Parathyroid adenoma (tissue), 2 donors: ENCODE results near the gene EPB41L4B.

ENCODE experiments used
- H2AFZ ChIP-seq: fragments of 300-600 bp; sonication (generic); one replicate; pipeline ENCODE4 v1.7.0; 2017; ENCODE audit warnings: antibody characterized with exemption, mild to moderate bottlenecking
- H3K27ac ChIP-seq: fragments of 300-600 bp; sonication (generic); one replicate; pipeline ENCODE4 v1.7.0; 2017
- H3K27me3 ChIP-seq: fragments of 300-600 bp; sonication (generic); one replicate; pipeline ENCODE4 v1.7.0; 2017; ENCODE audit warnings: low read length; ENCODE audit not compliant: control insufficient read depth, insufficient read depth
- H3K36me3 ChIP-seq: fragments of 300-600 bp; sonication (generic); one replicate; pipeline ENCODE4 v1.7.0; 2017; ENCODE audit warnings: low read length; ENCODE audit not compliant: control insufficient read depth, insufficient read depth
- H3K4me1 ChIP-seq: fragments of 300-600 bp; sonication (generic); one replicate; pipeline ENCODE4 v1.7.0; 2017; ENCODE audit warnings: control low read depth
- H3K4me2 ChIP-seq: fragments of 300-600 bp; sonication (generic); one replicate; pipeline ENCODE4 v1.7.0; 2017; ENCODE audit warnings: low read length
- H3K4me3 ChIP-seq: fragments of 300-600 bp; sonication (generic); one replicate; pipeline ENCODE4 v1.7.0; 2017; ENCODE audit warnings: low read depth, low read length
- H3K79me2 ChIP-seq: fragments of 300-600 bp; sonication (generic); one replicate; pipeline ENCODE4 v1.7.0; 2017; ENCODE audit warnings: control low read depth
- H3K9ac ChIP-seq: fragments of 300-600 bp; sonication (generic); one replicate; pipeline ENCODE4 v1.7.0; 2017; ENCODE audit warnings: mild to moderate bottlenecking
- H3K9me3 ChIP-seq: fragments of 300-600 bp; sonication (generic); one replicate; pipeline ENCODE4 v1.7.0; 2017; ENCODE audit warnings: low read length; ENCODE audit not compliant: control insufficient read depth
- TF ChIP-seq, protein P1 (sequence below): fragments of 300-600 bp; sonication (generic); IDR thresholded peaks from one replicate; pipeline ENCODE4 v1.7.0; 2017; ENCODE audit warnings: antibody characterized with exemption, mild to moderate bottlenecking
- donor health status: primary hyperparathyroidism.

Gene EPB41L4B

DNA sequence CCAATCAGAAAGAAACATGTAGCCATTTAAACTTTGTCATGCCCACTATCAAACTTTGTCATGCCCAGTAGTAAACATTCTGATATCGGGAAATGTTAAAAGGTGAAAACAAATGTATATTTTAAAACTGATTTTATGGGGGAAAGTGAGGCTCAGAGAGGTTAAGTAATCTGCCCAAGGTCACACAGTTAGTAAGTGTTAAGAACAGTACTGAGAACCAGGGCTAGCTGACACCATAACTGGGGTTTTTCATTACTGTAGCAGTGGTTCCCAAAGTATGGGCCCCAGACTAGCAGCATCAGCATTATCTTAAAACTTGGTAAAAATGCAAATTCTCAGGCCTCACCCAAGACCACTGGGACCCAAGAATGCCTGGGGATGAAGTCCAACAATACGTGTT, 143.9 kb downstream of the EPB41L4B start:
- Histone ChIP-seq H3K79me2 (no peaks in the 10 kb centered on the region), H3K27ac (no peak overlapping the region), H3K4me2 (no peak overlapping the region), H3K9ac (no peak overlapping the region), H3K4me1 (no peaks in the 10 kb centered on the region), H3K9me3 (no peaks in the 10 kb centered on the region), H3K4me3 (no peak overlapping the region), H3K27me3 (no peaks in the 10 kb centered on the region), H2AFZ (no peak overlapping the region), H3K36me3 (no peaks in the 10 kb centered on the region)
- TF ChIP-seq, protein P1, sequence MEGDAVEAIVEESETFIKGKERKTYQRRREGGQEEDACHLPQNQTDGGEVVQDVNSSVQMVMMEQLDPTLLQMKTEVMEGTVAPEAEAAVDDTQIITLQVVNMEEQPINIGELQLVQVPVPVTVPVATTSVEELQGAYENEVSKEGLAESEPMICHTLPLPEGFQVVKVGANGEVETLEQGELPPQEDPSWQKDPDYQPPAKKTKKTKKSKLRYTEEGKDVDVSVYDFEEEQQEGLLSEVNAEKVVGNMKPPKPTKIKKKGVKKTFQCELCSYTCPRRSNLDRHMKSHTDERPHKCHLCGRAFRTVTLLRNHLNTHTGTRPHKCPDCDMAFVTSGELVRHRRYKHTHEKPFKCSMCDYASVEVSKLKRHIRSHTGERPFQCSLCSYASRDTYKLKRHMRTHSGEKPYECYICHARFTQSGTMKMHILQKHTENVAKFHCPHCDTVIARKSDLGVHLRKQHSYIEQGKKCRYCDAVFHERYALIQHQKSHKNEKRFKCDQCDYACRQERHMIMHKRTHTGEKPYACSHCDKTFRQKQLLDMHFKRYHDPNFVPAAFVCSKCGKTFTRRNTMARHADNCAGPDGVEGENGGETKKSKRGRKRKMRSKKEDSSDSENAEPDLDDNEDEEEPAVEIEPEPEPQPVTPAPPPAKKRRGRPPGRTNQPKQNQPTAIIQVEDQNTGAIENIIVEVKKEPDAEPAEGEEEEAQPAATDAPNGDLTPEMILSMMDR, result no peak

DNA sequence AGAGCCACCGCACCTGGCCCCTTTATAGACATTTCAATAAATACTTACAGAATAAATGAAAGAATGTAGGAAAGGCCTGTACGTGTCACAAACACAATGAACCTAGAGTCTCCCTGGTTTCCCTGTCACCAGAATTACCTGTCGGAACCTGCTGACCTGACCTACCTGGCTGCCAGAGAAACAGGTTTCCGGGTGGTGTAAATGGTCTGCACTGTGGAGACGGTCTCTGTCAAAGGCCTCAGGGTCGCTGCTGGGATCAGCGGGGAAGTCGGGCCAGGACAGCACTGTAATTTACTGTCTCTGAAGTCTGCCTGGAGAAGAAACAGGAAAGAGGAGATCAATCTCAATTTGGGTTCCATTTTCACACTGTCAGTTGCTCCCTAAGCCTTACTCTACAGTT, 144.5 kb downstream of the EPB41L4B start:
- H3K79me2 ChIP-seq, result no peaks in the 10 kb centered on the region
- TF ChIP-seq, protein P1, result no peak
- H3K9me3 ChIP-seq, result no peaks in the 10 kb centered on the region
- no peak overlapping the region for H3K27ac ChIP-seq
- H3K4me3 ChIP-seq, result no peak overlapping the region
- H3K36me3 ChIP-seq, result no peaks in the 10 kb centered on the region
- H3K4me2 ChIP-seq, result no peak overlapping the region
- no peaks in the 10 kb centered on the region for H3K4me1 ChIP-seq
- no peak overlapping the region for H2AFZ ChIP-seq
- H3K27me3 ChIP-seq, result no peaks in the 10 kb centered on the region
- H3K9ac ChIP-seq, result no peak overlapping the region

DNA sequence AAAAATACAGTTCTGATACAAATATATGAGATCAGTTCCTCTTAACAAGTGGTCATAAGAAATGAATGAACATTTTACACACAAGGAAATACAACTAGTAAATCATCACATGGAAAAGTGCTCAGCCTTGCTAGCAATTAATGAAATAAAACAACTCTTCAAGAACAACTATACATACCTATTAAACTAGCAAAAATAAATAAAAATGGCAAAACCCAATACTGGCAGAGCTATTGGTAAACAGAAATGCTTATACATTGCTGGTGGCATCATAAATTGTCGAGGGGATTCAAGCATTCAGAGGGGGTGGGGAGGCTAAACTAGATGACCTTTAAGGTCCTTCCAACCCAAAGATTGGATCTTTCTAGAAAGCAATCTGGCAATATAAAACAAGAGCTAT, 147.9 kb downstream of the EPB41L4B start:
- no peak overlapping the region for H2AFZ ChIP-seq
- H3K36me3 ChIP-seq, result no peaks in the 10 kb centered on the region
- no peak overlapping the region for H3K4me2 ChIP-seq
- no peaks in the 10 kb centered on the region for H3K27me3 ChIP-seq
- no peaks in the 10 kb centered on the region for H3K9me3 ChIP-seq
- no peaks in the 10 kb centered on the region for H3K4me1 ChIP-seq
- H3K4me3 ChIP-seq, result no peak overlapping the region
- no peak overlapping the region for H3K27ac ChIP-seq
- H3K9ac ChIP-seq, result no peak overlapping the region
- TF ChIP-seq, protein P1, result no peak
- no peaks in the 10 kb centered on the region for H3K79me2 ChIP-seq

DNA sequence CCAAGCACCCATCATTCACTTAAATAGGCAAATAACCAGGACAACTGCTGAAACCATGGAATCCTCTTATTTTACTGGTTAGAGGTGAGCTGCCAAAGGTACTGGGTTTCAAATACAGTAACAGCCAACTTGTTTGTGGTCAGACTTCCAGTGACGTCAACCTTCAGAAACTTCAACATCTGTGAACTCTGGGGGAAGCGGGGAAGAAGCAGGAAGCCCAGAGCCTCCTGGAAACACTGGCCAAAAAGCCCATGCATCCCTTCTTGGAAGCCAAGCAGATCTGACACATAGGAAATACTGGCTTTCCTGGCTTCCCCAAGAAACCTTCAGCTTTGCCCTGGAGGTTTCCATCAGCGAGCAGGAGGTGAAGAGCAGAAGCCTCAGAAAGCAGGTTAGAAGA, 148.9 kb downstream of the EPB41L4B start:
- H3K4me2 ChIP-seq, result no peak overlapping the region
- no peak overlapping the region for H2AFZ ChIP-seq
- H3K4me3 ChIP-seq, result no peak overlapping the region
- H3K27ac ChIP-seq, result no peak overlapping the region
- no peaks in the 10 kb centered on the region for H3K27me3 ChIP-seq
- TF ChIP-seq, protein P1, result no peak
- H3K36me3 ChIP-seq, result no peaks in the 10 kb centered on the region
- no peaks in the 10 kb centered on the region for H3K4me1 ChIP-seq
- no peak overlapping the region for H3K9ac ChIP-seq
- no peaks in the 10 kb centered on the region for H3K9me3 ChIP-seq
- no peaks in the 10 kb centered on the region for H3K79me2 ChIP-seq

DNA sequence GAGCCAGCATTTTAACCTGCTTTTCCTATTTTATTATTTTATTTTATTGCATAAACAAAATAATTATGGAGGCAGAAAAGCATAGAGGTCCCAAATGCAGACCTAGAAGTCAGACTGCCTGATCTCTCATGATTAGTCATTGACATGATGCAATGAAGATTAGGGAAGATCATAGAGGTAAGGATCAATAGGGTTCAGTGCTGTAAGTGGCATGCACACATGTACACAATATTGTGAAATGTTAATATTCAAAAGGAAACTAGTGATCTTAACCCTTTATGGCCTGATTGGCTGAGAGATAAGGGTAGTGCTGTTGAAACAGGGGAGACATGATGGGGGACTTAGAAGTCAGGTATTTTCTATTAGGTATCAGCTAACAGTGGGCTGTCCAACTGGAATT, 152.7 kb downstream of the EPB41L4B start:
- Histone ChIP-seq H3K79me2 (no peaks in the 10 kb centered on the region), H3K4me1 (no peaks in the 10 kb centered on the region), H2AFZ (no peak overlapping the region), H3K9me3 (no peaks in the 10 kb centered on the region), H3K9ac (no peak overlapping the region), H3K27ac (no peak overlapping the region), H3K36me3 (no peaks in the 10 kb centered on the region), H3K27me3 (no peaks in the 10 kb centered on the region), H3K4me2 (no peak overlapping the region), H3K4me3 (no peak overlapping the region)
- TF ChIP-seq, protein P1, result no peak
